HG02610 (cell line): ENCODE results near the gene SIK2.
"Not testable (repeated sequence)": the region's sequence is repeated elsewhere in the genome, so short reads cannot be mapped to it uniquely, and the experiment has no call there.

Experiments used
- ATAC-seq: cut with Tn5 transposase; IDR thresholded peaks from one replicate; pipeline ENCODE4 v1.9.1; 2021; ENCODE audit warnings: mild to moderate bottlenecking, moderate library complexity; ENCODE audit not compliant: unreplicated experiment

Gene SIK2

GRCh38 chr11:111694851-111695250 lies 92.6 kb downstream of the SIK2 start:
- no peak for ATAC-seq

GRCh38 chr11:111696556-111696955 lies 94.3 kb downstream of the SIK2 start:
- no peak for ATAC-seq

GRCh38 chr11:111697933-111698371 lies 95.7 kb downstream of the SIK2 start:
- ATAC-seq, result peak; percentile 63

- no peak for ATAC-seq
These were observed 96.8 kb downstream of the SIK2 start for GRCh38 chr11:111698852-111699559.

GRCh38 chr11:111699579-111700156 lies 97.4 kb downstream of the SIK2 start:
- ATAC-seq, result no peak

GRCh38 chr11:111700162-111700561 lies 97.9 kb downstream of the SIK2 start:
- no peak for ATAC-seq

- no peak for ATAC-seq
These were observed 100.4 kb downstream of the SIK2 start for GRCh38 chr11:111702623-111703022.

- ATAC-seq, result no peak
These were observed 101.3 kb downstream of the SIK2 start for GRCh38 chr11:111703576-111703975.

- ATAC-seq, result no peak
These were observed 104.9 kb downstream of the SIK2 start for GRCh38 chr11:111707039-111707690.

GRCh38 chr11:111707691-111708067 lies 105.4 kb downstream of the SIK2 start:
- ATAC-seq, result no peak

GRCh38 chr11:111714522-111714921 lies 112.3 kb downstream of the SIK2 start:
- no peak for ATAC-seq

GRCh38 chr11:111715142-111715816 lies 113.0 kb downstream of the SIK2 start:
- ATAC-seq, result no peak

- not testable (repeated sequence) for ATAC-seq
These were observed 115.4 kb downstream of the SIK2 start for GRCh38 chr11:111717660-111718059.

- ATAC-seq, result no peak
These were observed 116.2 kb downstream of the SIK2 start for GRCh38 chr11:111718436-111718835.

GRCh38 chr11:111718859-111719258 lies 116.6 kb downstream of the SIK2 start:
- no peak for ATAC-seq

GRCh38 chr11:111719379-111719778 lies 117.1 kb downstream of the SIK2 start:
- no peak for ATAC-seq

- ATAC-seq, result no peak
These were observed 118.7 kb downstream of the SIK2 start for GRCh38 chr11:111720801-111721494.

- no peak for ATAC-seq
These were observed 120.3 kb downstream of the SIK2 start for GRCh38 chr11:111722501-111722900.

- no peak for ATAC-seq
These were observed 121.3 kb downstream of the SIK2 start for GRCh38 chr11:111723595-111723994.

GRCh38 chr11:111724615-111725129 lies 122.4 kb downstream of the SIK2 start:
- no peak for ATAC-seq

- ATAC-seq, result no peak
These were observed 123.4 kb downstream of the SIK2 start for GRCh38 chr11:111725621-111726020.
